Skin of body (tissue), 2 donors: Measurements from ENCODE around the gene LPO. TPM values are rescaled to one million over a fixed set of nuclear protein-coding genes. Genes with fewer than 3 reads are reported as not detected.

Source experiments
- DNase-seq: peaks from one replicate; lab custom pipeline; 2025; lab: John Stamatoyannopoulos, UW
- total RNA-seq: library from RNA; depleted of rRNA; stranded (reverse); fragments of >200 nt; gene quantifications from one replicate; pipeline ENCODE4 v1.2.3, GENCODE V29; 2014

Gene LPO
- total RNA-seq, 1 donor from 2014 or later, result not detected

DNA sequence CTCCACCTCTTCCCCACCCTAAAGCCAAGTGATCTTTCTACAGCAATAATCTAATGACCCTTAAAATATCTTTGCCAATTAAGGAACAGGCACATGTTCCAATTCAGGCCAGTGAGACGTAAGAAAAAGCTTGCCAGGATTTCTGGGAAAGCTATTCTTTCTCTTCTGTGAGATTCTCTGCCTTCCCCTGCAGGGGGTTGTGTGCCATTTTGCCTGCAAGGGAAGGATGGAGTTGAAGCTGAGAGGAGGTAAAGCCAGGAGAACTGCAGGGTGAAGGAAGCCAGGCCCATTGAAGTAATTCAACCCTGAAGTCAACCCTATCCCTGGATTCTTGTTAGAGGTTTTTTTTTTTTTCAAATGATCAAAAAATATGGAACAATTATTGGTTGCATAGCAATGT is 9.0 kb upstream of the LPO start:
- no peak for DNase-seq

DNA sequence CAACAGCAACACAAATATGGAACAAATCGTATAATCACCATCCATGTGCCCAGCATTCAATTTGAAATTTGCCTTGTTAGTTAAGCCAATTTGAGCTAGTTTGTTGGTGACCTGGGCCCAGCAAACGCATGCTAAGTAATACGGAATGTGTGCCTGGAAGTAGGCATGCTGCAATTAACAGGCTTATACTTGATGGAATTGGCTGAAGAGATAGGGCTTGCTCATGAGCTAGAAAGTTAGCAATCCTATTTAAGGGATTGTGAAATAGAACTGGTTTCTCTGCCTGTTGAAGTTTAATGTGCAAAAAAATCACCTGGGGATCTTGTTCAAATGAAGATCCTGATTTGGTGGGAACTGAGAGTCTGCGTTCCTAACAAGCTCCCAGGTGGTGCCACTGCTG is 8.5 kb upstream of the LPO start:
- DNase-seq, result no peak

DNA sequence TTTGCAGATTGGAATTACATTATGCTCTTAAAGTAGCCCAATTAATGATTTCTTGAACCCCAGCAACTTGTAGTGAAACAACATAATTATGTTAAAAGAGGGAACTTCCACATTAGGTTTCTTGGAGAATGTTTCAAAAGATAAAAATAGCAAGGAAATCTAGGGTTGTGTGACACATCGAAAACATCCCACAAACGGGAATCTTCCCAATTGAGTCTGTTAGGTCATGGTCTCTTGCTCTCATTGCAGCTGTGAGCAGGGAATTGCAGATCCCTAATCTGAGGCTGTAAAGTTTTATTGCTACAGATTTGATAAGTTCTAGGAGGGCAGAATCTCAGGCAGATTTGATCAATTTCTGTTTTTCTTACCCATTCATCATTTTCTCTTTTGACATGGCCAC is 6.7 kb upstream of the LPO start:
- DNase-seq, result no peak

DNA sequence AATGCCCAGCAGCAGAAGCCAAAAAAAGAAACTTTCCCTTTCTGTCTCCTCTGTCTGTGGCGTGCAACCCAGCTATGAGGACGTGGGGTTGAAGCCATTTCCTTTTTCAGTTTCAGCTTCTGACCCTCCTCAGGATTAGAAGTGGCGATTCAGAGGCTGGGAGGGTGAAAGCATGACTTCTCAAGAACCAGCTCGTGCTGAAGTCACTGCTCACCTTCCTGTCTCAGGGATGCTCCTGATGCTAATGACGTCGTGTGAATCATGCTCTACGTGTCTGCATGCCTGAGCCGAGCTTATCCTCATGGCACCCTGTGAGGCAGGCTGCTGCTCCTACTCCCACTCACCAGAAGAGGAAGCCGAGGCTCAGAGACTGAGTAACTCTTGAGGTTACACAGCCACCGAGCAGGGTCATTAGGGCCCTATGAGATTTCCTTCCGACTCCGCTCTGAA is 5.7 kb upstream of the LPO start:
- DNase-seq, result no peak

DNA sequence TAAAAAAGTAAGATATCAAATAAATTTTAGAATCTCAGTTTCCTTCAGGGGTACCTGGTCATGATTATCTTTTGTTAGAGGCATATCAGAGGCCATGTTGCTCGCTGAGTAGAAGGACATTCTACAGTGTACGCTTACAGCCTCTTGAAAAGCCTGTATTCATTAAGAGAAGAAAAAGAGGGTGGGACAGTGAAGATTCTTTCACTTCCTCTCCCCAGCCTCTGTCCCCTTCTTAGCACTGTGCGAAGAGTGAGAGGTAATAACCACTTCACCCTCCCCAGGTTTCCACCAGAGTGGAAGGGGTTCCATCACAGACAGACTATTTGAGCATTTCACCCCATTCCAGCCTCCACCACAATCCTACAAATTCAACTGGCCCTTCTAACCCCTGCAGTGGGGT is 4.8 kb upstream of the LPO start:
- no peak for DNase-seq

DNA sequence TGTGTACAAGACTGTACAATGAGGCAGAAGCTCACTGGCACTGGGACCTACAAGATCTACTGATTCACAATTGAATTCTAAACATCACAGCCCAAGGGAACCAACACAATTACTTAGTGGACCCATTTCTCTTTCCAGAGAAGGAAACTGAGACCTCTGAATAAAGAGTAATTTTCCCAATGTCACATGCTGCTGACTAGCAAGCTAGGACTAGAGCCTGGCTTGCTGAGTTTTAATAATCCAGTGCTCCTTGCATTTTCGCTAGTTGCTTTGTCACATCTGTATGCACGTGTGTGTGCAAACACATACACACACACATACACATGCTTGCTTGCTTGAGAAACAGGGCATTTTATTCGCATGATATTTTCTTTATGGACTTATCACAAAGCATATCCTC is 3.9 kb upstream of the LPO start:
- no peak for DNase-seq

DNA sequence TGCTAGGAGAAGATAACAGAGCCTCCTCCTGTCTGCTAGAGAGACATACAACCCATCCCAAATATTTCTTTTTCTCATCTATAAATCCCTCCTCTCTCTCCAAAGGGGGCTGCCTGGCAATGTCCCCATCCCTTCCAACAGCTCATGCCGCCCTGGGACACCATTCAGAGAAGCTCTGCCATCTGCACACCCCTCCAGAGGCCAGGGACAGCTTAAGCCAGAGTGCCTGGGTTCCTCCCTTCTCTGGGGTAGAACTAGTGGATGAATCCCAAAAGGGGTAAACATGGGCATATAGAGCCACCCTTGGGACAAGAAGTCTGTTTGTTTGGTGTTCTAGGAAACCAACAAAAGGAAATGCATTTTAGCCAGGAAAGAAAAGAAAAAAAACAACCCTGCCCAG is 2.6 kb upstream of the LPO start:
- no peak for DNase-seq

DNA sequence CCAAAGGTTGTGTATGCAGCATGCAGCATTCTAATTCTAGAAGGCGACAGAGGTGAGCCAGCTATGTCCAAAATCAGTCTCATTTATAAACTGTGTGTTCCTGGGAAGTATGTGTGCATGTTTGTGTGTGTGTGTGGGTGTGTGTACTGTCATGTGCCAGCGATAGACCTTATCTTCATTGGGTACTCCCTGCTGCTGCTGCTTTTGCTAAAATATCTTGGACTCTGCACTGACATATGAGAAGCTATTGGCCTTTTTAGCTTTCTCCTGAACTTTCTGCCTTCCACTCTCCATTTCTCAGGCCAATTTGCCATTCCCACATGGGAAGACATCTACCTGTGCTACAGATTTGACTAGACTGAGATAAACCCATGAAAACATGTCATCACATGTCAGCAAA is 2.0 kb upstream of the LPO start:
- no peak for DNase-seq

DNA sequence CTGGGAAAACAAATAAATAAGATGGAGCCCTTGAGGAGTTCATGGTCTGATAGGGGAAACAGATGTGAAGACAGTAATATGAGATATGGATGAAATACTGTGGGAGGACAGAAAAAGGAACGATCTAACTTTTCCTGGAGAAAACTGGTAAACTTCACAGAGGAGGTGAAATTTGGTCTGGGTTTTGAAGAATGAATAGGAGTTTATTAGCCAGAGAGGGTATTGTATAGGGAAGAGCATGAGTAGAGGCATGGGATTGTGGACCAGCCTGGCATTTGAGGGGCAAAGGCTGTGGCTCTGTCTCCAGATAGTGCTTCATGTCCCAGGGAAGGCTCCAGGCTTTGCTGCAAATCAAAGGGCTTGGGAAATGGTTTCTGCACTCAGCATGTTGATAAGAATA is 1.6 kb downstream of the LPO start:
- no peak for DNase-seq

DNA sequence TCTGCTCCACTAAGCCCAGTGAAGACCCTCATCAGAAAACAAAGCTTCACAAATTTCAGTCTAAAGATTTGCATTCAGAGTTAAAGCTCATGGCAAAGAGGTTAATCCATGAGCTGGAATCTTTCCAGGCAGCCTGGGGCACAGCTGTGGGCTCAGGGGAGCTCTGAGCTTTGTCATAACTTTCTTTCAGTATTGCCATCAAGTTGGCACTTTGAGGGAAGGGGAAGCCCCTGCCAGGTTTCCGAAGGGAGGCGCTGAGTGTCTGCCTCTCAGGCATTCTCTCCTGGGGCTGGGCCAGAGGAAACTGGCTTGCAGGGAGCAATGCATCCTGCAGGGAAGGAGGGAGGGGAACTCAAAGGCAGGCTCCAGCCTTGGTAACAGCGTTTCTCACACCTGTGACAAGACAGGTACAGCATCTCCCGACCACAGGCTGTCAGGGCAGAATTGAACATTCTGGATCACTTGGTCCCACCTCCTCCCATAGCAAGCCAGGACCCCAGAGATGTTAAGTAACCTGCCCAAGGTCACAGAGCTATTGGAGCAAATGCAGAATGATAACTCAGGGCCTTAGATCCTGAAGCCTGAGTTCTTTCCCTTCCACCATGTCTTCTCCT is 3.9 kb downstream of the LPO start:
- no peak for DNase-seq

DNA sequence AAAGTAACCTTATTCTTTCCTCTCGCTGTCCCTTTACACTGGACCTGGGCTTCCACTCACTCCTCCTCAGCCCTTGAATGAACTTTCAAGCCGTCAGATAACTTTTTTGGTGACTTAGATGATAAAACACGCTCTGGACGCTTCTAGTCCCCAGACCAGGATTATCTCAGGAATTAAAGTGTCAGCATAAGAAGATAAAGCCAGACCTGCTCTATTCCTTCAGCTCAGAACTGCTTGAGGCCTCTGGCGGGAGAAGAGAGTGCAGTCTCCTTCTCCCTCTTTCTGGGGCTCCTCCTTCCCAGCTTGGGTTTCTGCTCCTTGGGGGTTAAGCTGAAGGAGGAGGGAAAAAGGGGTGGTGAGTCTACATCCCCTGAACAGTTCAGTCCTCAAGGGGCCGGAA is 6.6 kb downstream of the LPO start:
- no peak for DNase-seq

DNA sequence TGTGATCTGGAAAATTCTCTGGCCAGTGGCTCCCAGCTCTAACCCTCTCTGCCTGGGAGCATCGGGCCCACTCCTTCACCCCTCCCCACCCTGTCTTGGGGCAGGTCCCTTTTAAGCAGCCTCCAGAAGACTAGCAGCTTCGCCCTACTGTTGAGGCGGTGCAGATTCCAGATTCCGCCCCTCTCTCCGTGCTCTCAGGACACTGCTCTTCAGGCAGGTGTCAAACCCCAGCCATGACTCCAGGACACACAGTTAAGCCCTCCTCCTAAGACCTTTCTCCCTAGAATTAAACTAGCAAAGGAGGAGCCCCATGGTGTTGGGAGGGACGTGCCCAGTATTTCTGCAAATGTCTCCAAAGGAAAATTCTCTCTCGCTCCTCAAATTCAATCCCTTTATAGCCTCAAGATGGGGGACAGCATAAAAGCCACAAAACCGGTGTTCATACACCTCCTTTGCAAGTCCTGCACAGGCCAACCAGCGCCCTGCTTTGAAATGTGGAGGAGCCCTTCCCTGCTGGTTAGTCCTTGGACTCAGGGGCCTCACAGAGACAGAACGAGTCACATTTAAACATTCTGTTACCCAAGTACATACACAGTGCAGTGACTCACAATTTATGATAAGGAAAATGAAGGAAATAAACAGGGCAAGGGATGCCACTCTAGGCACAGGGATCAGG is 7.2 kb downstream of the LPO start:
- no peak for DNase-seq

DNA sequence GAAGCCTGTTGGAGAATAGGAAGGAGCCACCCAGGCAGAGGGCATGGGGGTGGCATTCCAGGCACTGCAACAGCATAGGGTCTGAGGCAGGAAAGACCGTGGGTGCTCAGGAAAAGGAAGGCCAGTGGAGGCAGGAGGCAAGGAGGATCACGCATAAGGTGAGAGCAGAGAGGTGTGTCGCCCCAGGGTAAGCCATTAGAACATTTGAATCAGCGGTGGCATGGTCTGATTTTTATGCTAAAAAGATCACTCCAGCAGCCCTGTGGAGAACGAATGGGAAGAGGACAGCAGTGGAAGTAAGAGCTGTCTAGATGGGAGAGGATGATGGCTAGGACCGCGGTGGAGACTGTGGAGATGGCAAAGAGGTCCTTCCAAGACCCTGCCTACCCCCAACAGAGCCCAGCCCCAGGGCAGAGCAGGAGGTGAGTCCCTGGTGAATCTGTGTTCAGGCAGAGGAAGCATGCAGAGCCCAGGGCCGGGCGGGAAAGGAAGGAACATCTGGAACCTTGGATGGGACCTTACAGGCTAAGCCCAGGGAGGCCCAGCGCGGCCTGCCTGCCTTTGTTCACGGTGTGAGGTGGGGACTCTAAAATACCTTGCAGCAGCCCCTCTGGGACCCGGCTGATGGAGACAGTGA is 7.8 kb downstream of the LPO start:
- no peak for DNase-seq

DNA sequence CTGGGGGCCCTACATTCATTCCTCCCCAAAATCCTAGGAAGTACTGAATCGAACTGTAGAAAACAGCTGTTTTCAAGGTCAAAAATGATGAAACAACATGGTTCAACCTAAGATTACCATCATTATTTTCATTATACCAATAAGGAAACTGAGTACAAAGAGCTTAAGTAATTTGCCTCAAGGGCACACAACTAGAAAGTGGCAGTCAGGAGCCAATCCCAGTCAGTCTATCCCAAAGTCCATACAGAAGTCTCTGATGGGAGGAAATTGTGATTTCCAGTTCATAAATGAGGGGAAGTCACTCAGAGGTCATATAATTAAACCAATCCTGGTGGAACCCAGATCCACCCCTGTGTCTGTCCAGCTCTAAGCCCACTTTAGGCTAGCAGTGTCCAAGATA is 8.4 kb downstream of the LPO start:
- no peak for DNase-seq

DNA sequence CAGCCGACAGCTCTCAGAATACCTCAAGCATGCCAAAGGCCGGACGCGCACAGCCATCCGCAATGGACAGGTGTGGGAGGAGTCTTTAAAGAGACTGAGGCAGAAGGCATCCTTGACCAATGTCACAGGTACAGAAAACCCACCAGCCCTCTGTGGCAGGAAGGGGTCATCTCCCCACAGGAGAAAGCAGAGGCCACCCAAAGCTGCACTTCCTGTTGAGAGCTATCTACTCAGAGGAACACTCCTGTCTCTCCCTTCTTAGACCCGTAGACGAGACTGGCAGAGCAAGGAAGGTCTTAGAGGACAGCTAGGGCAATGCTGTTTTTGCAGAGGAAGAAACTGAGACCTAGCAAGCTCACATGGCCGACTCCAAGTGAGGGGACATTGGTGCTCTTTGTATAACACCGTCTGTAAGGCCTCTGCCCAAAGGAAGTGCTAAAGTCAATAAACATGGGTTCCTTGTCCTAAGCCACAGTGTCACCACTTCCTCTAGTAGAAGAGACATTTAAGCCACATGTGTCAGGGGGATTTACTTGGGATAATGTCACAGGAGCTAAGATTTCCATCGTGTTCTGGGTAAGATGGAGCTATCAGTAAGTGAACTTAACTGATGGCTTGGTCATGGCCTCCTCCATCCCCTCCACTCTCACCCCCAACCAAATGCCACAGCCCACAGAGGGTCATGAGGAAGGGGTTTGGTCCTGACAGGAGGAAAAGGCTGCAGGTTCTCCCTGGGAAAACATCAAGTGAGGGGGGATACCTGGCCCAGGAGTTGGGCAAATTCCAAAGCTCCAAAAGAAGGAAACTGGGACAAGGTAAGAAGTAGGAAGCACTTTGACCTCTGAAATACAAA is 9.4 kb downstream of the LPO start:
- DNase-seq, result no peak

DNA sequence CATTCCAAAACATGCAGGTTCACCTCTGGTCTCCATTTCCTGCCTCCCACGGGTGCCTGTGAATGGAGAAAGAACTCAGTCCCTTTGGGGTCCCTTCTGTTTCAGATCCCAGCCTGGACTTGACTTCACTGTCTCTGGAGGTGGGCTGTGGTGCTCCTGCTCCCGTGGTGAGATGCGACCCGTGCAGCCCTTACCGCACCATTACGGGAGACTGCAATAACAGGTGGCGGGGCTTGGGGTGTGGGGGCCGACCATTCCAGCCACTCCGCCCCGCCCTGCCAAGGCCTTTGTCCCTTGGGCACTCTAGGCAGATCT is 10.5 kb downstream of the LPO start:
- DNase-seq, result no peak

DNA sequence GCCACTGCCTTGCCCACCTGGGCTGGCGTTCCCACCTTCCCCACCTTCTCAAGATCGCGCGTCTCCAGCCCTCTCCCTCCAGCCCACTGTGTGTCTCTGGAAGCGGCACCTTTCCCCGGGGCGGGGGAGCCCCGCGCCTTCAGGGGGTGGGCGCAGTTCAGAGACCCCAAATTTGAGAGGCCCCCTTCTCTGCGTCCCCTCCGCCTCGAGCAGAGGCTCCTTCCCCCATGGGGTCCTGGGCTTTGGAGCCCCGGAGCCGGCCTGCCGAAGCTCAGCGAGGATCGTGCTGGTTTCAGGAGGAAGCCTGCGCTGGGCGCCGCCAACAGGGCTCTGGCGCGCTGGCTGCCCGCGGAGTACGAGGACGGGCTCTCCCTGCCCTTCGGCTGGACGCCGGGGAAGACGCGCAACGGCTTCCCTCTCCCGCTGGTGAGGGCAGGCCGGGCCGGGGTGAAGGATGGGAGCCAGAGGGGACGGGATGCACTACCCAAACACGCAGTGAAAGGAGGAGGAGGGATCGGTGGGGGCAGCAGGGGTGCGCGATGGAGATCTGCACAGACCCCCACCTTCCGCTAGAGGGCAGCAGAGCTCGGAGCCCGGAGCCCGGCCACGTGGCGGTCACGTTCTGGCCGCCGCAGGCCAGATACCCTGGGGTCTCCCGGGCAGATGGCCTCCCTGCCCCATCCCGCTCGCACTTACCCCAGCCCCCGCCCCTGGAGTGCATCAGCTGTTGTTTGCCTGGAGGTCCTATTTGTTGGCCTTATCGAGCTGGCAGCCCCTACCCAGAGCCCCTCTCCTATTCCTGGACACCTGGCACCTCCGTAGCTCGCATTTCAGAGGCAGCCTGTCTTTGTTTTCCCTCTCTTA is 11.1 kb downstream of the LPO start:
- peak; percentile 15 for DNase-seq

DNA sequence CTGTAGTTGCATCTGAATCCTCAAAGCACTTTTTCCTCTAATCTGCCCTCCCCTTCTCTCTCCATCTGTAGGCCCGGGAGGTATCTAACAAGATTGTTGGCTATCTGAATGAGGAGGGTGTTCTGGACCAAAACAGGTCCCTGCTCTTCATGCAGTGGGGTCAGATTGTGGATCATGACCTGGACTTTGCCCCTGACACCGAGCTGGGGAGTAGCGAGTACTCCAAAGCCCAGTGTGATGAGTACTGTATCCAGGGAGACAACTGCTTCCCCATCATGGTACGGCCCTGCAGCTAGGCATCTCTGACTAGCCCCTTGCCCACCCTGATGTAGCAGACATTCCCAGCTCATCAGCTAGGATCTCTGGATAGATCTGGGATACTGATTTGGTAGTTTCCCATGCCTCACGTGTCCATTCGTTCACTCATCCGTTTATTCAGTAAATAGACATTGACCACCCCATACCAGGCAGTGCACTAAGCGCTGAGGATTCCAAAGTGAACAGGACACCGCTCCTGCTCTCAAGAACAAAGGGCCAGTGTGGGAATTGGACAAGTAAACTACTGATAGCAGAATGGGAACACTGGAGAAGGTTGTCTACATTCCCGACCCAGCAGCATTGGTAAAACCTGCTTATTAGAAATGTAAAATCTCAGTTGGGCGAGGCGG is 12.1 kb downstream of the LPO start:
- no peak for DNase-seq

DNA sequence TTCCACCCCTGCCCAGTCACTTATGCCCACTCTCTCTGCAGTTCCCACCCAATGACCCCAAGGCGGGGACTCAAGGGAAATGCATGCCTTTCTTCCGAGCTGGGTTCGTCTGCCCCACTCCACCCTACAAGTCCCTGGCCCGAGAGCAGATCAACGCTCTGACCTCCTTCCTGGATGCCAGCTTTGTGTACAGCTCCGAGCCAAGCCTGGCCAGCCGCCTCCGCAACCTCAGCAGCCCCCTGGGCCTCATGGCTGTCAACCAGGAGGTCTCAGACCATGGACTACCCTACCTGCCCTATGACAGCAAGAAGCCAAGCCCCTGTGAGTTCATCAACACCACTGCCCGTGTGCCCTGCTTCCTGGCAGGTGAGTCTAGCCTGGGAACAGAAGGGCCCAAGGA is 13.8 kb downstream of the LPO start:
- no peak for DNase-seq

DNA sequence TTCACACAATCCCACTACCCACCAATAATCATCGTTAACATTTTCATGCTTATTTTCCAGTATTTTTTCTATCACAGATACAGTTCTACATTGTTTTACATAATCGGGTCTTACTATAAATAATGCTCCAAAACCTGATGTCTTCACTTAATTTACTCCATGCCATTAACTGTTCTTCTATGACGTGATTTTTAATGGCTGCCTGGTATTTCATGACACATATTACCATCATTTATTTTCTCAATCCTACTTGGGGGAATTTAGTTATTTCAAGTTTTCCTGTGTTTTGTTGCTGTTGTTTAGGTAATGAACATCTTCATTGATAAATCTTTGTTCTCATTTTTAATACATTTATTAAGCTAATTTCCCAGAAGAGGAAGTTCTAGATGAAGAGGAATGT is 14.7 kb downstream of the LPO start:
- DNase-seq, result no peak

DNA sequence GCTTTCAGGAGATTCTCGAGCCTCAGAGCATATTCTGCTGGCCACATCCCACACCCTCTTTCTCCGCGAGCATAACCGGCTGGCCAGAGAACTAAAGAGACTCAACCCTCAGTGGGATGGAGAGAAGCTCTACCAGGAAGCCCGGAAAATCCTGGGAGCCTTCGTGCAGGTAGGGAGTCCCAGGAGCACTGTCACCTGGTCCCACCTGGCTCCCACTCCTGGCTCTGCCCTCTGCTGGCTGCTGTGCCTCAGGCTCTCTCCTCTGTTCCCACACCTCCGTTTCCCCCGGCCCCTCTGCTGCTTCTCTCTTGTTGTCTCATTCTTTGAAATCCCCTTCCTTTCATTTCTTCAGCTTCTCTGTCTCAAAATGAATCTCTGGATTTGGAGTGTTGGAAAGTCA is 16.4 kb downstream of the LPO start:
- no peak for DNase-seq
